Sigmoid colon (tissue), 7 donors: ENCODE data around the gene BRF1. TPM values are rescaled to one million over a fixed set of nuclear protein-coding genes. Genes with fewer than 3 reads are reported as not detected.
A peak's percentile ranks its signal among the peaks of the same experiment; 100 is the strongest.

Experiments
- DNase-seq: peaks from one replicate; pipeline ENCODE4 v3.0.0-alpha.2; 2019
- H3K27ac ChIP-seq, 4 donors: fragments of 200-600 bp; sonication (generic); one replicate each; pipeline ENCODE4 v1.5.1; 2016 to 2019; ENCODE audit warnings: mild to moderate bottlenecking in 1 of 4
- H3K27me3 ChIP-seq, 3 donors: fragments of 200-600 bp; sonication (generic); one replicate each; pipeline ENCODE4 v1.5.1; 2019; ENCODE audit warnings: mild to moderate bottlenecking in 1 of 3
- H3K36me3 ChIP-seq, 4 donors: fragments of 200-600 bp; sonication (generic); one replicate each; pipeline ENCODE4 v1.5.1; 2016 to 2019
- H3K4me1 ChIP-seq, 4 donors: fragments of 200-600 bp; sonication (generic); one replicate each; pipeline ENCODE4 v1.5.1; 2017 to 2019
- H3K4me3 ChIP-seq, 4 donors: fragments of 200-600 bp; sonication (generic); one replicate each; pipeline ENCODE4 v1.5.1; 2017 to 2019; ENCODE audit warnings: mild to moderate bottlenecking in 2 of 4, moderate library complexity in 1 of 4
- H3K9me3 ChIP-seq, 4 donors: fragments of 200-600 bp in 3 of 4; sonication (generic) in 3 of 4; one replicate each; pipeline versions ENCODE4 v1.5.1 to v1.6.1; 2013 to 2019
- EP300 ChIP-seq, 4 donors: sonication (generic); formaldehyde crosslinking; IDR thresholded peaks; one replicate each; pipeline ENCODE4 v1.6.1; 2017; ENCODE audit warnings: antibody characterized with exemption in 4 of 4
- POLR2A ChIP-seq, 2 donors: fragments of 450-650 bp; IDR thresholded peaks; one replicate each; pipeline ENCODE4 v1.6.1; 2016; ENCODE audit warnings: antibody characterized with exemption in 2 of 2, mild to moderate bottlenecking in 2 of 2, moderate library complexity in 2 of 2
- POLR2AphosphoS5 ChIP-seq, 4 donors: sonication (generic); formaldehyde crosslinking; IDR thresholded peaks; one replicate each; pipeline ENCODE4 v1.6.1; 2017; ENCODE audit warnings: antibody characterized with exemption in 4 of 4
- WGBS, 2 donors: extraction: QIAGEN DNeasy Blood & Tissue Kit; methylation state at CpG; one replicate each; pipeline ENCODE4 v1.1.7; 2013; 5-methylcytosine and 5-hydroxymethylcytosine counted together
- intact Hi-C: fragments of 100-400 bp; cut with DNase I; formaldehyde crosslinking; loops from one replicate; pipeline ENCODE4 v1.15.1; 2023
- polyA plus RNA-seq, 3 donors: library from polyadenylated mRNA; stranded (reverse); fragments of 200-250 nt; gene quantifications; one replicate each; pipeline ENCODE4 v1.2.3, GENCODE V29; 2013
- total RNA-seq, 4 donors: library from RNA; depleted of rRNA; stranded (reverse); fragments of >200 nt; gene quantifications; one replicate each; pipeline ENCODE4 v1.1.0, GENCODE V29; 2016
- TF ChIP-seq, protein P1 (sequence below), 4 experiments: fragments of 450-650 bp in 3 of 4; fragments of 200-600 bp in 1 of 4; IDR thresholded peaks; one replicate each; pipeline ENCODE4 v1.5.1; 2016 to 2019; ENCODE audit warnings: antibody characterized with exemption in 4 of 4, mild to moderate bottlenecking in 3 of 4, moderate library complexity in 2 of 4
- donor health status: healthy with polysubstance abuse.
- donor health status: Bipolar disorder and iron deficiency.
- donor health status: healthy.

Gene BRF1
- total and polyA plus RNA-seq, 7 donors, result 9.0 to 39.2 (median 23.7) TPM

DNA sequence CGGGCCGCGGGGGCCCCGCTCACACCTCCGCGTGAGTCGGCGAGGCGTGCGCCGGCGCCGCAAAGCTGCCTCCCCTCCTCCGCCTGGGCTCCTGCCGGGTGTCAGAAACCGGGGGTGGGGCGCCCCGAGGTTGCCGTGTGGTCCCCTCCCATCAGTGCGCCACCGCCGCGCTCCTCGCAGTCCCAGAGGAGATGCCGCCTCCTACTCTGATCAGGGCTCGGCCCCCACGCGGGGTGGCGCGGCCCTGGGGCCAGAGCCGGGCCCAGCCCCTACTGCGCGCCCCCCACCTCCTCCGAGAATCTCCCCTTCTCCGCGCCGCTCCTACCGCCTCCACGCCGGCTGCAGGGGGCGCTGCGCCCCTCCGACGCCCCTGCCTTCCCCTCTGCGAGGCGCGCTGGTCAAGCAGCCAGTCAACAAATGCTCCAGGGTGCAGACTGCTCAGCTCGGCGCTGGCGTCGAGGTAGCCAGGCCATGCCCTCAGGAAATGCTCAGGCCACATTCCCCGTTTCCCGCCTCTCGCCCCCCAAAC, 131.8 kb downstream of the BRF1 start:
- 5 to 7% methylated on average over 54 of the region's 54 CpGs for WGBS, 2 donors
- intact Hi-C loops, result loop anchor here (2.0 kb wide), 1 partner anchor 78 kb away; no protein-coding TSS in a partner anchor
- H3K27ac ChIP-seq, result no peak overlapping the region
- peaks cover 4 to 62% (median 37%) of the 10 kb centered on the region in 3 donors for H3K27me3 ChIP-seq
- no peaks in the 10 kb centered on the region for H3K36me3 ChIP-seq
- no peak for DNase-seq
- no peak for TF ChIP-seq POLR2A (IDR thresholded peaks at IDR 0.05)
- TF ChIP-seq, protein P1, sequence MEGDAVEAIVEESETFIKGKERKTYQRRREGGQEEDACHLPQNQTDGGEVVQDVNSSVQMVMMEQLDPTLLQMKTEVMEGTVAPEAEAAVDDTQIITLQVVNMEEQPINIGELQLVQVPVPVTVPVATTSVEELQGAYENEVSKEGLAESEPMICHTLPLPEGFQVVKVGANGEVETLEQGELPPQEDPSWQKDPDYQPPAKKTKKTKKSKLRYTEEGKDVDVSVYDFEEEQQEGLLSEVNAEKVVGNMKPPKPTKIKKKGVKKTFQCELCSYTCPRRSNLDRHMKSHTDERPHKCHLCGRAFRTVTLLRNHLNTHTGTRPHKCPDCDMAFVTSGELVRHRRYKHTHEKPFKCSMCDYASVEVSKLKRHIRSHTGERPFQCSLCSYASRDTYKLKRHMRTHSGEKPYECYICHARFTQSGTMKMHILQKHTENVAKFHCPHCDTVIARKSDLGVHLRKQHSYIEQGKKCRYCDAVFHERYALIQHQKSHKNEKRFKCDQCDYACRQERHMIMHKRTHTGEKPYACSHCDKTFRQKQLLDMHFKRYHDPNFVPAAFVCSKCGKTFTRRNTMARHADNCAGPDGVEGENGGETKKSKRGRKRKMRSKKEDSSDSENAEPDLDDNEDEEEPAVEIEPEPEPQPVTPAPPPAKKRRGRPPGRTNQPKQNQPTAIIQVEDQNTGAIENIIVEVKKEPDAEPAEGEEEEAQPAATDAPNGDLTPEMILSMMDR (IDR thresholded peaks at IDR 0.05), result peak in 1 of 4 experiments; percentile 30
- no peaks in the 10 kb centered on the region for H3K9me3 ChIP-seq
- peak overlapping the region in 3 of 4 donors; percentile 35 to 41 (median 41) for H3K4me3 ChIP-seq
- peaks cover 0 to 20% (median 17%) of the 10 kb centered on the region in 4 donors for H3K4me1 ChIP-seq

DNA sequence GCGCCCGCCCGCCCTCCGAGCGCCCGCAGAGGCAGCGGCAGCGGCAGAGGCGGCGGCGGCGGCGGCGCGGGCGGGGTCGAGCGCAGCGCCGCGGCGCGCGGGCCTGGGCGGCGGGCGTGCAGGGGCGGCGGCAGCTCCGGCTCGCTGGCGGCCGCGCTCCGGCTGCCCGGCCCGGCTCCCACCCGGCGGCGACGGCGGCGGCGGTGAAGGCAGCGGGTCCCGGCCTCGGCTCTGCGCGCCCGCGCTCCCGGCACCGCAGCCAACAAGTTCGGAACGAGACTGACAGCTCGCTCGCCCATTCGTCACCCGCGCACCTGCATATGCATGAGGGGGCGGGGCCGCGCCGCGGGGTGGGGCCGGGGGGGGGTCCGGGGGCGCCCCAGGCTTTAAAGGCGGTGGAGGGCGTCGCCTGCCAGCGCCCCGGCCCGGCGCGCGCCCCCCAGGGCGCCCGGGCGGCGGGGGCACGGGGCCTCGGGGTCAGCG, 132.3 kb downstream of the BRF1 start, which contains the start of gene JAG2:
Gene JAG2, minus strand, starts transcription at position 281 of the 483 bp plus-strand sequence. CDS start 356 bp downstream, outside the sequence.
- Histone ChIP-seq H3K4me1 (peaks cover 0 to 20% (median 17%) of the 10 kb centered on the region in 4 donors), H3K27ac (peak within 1 kb of the TSS in 1 of 4 donors; percentile 27), H3K27me3 (peaks cover 4 to 62% (median 37%) of the 10 kb centered on the region in 3 donors), H3K9me3 (no peaks in the 10 kb centered on the region), H3K36me3 (no peaks in the 10 kb centered on the region), H3K4me3 (peak within 1 kb of the TSS in 3 of 4 donors; percentile 38 to 49 (median 48))
- TF ChIP-seq, protein P1 (IDR thresholded peaks at IDR 0.05), result no peak
- TF ChIP-seq POLR2AphosphoS5 (IDR thresholded peaks at IDR 0.05) (no peak), POLR2A (IDR thresholded peaks at IDR 0.05) (no peak), EP300 (IDR thresholded peaks at IDR 0.05) (no peak)
- intact Hi-C loops, result loop anchor here (2.0 kb wide), 1 partner anchor 78 kb away; no protein-coding TSS in a partner anchor
- 1% methylated on average over 84 of the region's 84 CpGs for WGBS, 2 donors
- DNase-seq, result no peak

- no peak for DNase-seq
- Histone ChIP-seq H3K9me3 (no peaks in the 10 kb centered on the region), H3K27me3 (peaks cover 4 to 62% (median 37%) of the 10 kb centered on the region in 3 donors), H3K4me3 (peak overlapping the region in 3 of 4 donors; percentile 38 to 49 (median 48)), H3K27ac (no peak overlapping the region), H3K4me1 (peaks cover 0 to 20% (median 17%) of the 10 kb centered on the region in 4 donors), H3K36me3 (no peaks in the 10 kb centered on the region)
- 1% methylated on average over 46 of the region's 46 CpGs for WGBS, 2 donors
- intact Hi-C loops, result loop anchor here (2.0 kb wide), 1 partner anchor 77 kb away; no protein-coding TSS in a partner anchor
- no peak for TF ChIP-seq EP300 (IDR thresholded peaks at IDR 0.05)
- TF ChIP-seq, protein P1 (IDR thresholded peaks at IDR 0.05), result no peak
Observed at GRCh38 chr14:105168093-105168420, 132.7 kb downstream of the BRF1 start.

DNA sequence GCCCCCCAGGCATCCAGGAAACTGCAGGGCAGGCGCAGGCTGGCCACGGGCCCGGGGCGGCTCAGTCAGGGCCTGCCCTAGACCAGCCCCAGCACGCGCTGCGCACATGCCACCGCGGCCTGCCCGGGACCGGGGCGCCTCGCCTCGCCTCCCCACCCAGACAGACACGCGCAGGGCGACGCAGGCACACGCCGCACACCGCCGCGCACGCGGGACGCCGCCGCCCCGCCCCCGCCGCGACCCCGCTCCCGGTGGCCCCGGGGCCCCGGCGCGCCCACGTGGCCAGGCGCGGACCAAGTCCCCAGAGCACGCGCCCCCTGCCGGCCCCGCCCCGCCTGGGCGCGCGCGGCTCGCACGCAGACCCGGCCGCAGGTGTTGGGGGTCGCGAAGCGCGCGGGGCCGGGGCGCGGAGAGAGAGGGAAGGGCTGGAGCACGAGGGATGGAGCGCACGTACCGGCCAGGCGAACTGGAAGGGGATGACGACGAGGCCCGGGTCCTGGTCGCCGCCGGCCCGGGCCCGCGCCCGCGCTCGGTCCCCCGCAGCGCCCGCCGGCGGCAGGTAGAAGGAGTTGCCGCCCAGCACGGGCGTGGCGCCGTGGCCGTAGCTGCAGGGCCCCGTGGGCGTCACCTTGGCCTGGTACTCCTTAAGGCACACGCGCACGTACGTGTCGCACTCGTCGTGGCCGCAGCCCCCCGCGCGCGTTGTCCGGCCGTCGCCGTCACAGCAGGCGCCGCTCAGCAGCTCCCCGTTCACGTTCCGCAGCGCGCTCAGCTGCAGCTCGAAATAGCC, 133.3 kb downstream of the BRF1 start:
- DNase-seq, result no peak
- H3K9me3 ChIP-seq, result no peaks in the 10 kb centered on the region
- H3K4me1 ChIP-seq, result peaks cover 0 to 20% (median 17%) of the 10 kb centered on the region in 4 donors
- WGBS, 2 donors, result 2 to 4% methylated on average over 116 of the region's 116 CpGs
- peak overlapping the region in 3 of 4 donors; percentile 38 to 49 (median 48) for H3K4me3 ChIP-seq
- H3K36me3 ChIP-seq, result no peaks in the 10 kb centered on the region
- peak overlapping the region in 1 of 4 donors; percentile 27 for H3K27ac ChIP-seq
- TF ChIP-seq POLR2A (IDR thresholded peaks at IDR 0.05), result no peak
- TF ChIP-seq EP300 (IDR thresholded peaks at IDR 0.05), result no peak
- TF ChIP-seq, protein P1 (IDR thresholded peaks at IDR 0.05), result no peak
- TF ChIP-seq POLR2AphosphoS5 (IDR thresholded peaks at IDR 0.05), result no peak
- peaks cover 4 to 62% (median 37%) of the 10 kb centered on the region in 3 donors for H3K27me3 ChIP-seq
- intact Hi-C loops, result loop anchor here (2.0 kb wide), 1 partner anchor 77 kb away; no protein-coding TSS in a partner anchor
